PC-3 (cell line): ENCODE results near the gene ZGRF1. TPM values are rescaled to one million over a fixed set of nuclear protein-coding genes. Genes with fewer than 3 reads are reported as not detected.
"Not testable (repeated sequence)": the region's sequence is repeated elsewhere in the genome, so short reads cannot be mapped to it uniquely, and the experiment has no call there.

ENCODE experiments used
- ATAC-seq: fragments of 200-7000 bp; cut with Tn5 transposase; 2 replicates; pipeline ENCODE4 v1.9.1; 2020; ENCODE audit warnings: mild to moderate bottlenecking, moderate library complexity
- BruUV-seq: library from RNA; stranded (reverse); fragments of 400-500 nt; replicated peaks from 2 replicates; lab custom pipeline; 2021; lab: Mats Ljungman, UMichigan
- CTCF ChIA-PET: fragments of 300-600 bp; sonication (Branson Sonifier 250); formaldehyde crosslinking; loops from one replicate; lab custom pipeline; 2022; ENCODE audit warnings: antibody characterized with exemption; lab: Charles Lee
- POLR2A ChIA-PET: fragments of 300-600 bp; sonication (Branson Sonifier 250); formaldehyde crosslinking; loops from one replicate; lab custom pipeline; 2022; ENCODE audit warnings: antibody characterized with exemption; ENCODE audit not compliant: unreplicated experiment; lab: Charles Lee
- DNase-seq: peaks from one replicate; pipeline ENCODE4 v3.0.0-alpha.2; 2015
- H2AFZ ChIP-seq: fragments of 300-600 bp; sonication (generic); 2 replicates; pipeline ENCODE4 v1.6.0; 2016; ENCODE audit warnings: antibody characterized with exemption, low read length
- H3F3A ChIP-seq: fragments of 300-600 bp; sonication (generic); one replicate; pipeline ENCODE4 v1.6.0; 2017; ENCODE audit warnings: antibody characterized with exemption, low read length, control low read depth, mild to moderate bottlenecking; ENCODE audit not compliant: unreplicated experiment
- H3K27ac ChIP-seq: fragments of 300-600 bp; sonication (generic); 2 replicates; pipeline ENCODE4 v1.5.1; 2016; ENCODE audit warnings: mild to moderate bottlenecking, low read length
- H3K27me3 ChIP-seq: fragments of 300-600 bp; sonication (generic); 2 replicates; pipeline ENCODE4 v1.6.1; 2016; ENCODE audit warnings: low read length, mixed read lengths
- H3K36me3 ChIP-seq: fragments of 300-600 bp; sonication (generic); 2 replicates; pipeline ENCODE4 v1.6.1; 2016; ENCODE audit warnings: low read depth, mixed run types, low read length, mixed read lengths
- H3K4me1 ChIP-seq: fragments of 300-600 bp; sonication (generic); 2 replicates; pipeline ENCODE4 v1.5.1; 2016; ENCODE audit warnings: low read length; ENCODE audit not compliant: insufficient read depth
- H3K4me2 ChIP-seq: fragments of 300-600 bp; sonication (generic); 2 replicates; pipeline ENCODE4 v1.6.0; 2016; ENCODE audit warnings: low read length
- H3K4me3 ChIP-seq: fragments of 300-600 bp; sonication (generic); 2 replicates; pipeline ENCODE4 v1.5.1; 2016; ENCODE audit warnings: mild to moderate bottlenecking, low read length, mixed read lengths
- H3K79me2 ChIP-seq: fragments of 300-600 bp; sonication (generic); 2 replicates; pipeline ENCODE4 v1.6.1; 2017; ENCODE audit warnings: low read length, mixed read lengths
- H3K9ac ChIP-seq: fragments of 300-600 bp; sonication (generic); 2 replicates; pipeline ENCODE4 v1.6.0; 2016; ENCODE audit warnings: mild to moderate bottlenecking, low read length
- H3K9me2 ChIP-seq: fragments of 300-600 bp; sonication (generic); replicated peaks from 2 replicates; pipeline ENCODE4 v1.6.1; 2016; ENCODE audit warnings: mixed run types, low read length, mixed read lengths
- H3K9me3 ChIP-seq: fragments of 300-600 bp; sonication (generic); 2 replicates; pipeline ENCODE4 v1.6.1; 2016; ENCODE audit warnings: low read length, mixed read lengths
- H4K20me1 ChIP-seq: fragments of 300-600 bp; sonication (generic); 2 replicates; pipeline ENCODE4 v1.6.1; 2016; ENCODE audit warnings: low read length, mixed read lengths
- CTCF ChIP-seq: fragments of 300-600 bp; sonication (generic); conservative IDR thresholded peaks from 2 replicates; pipeline ENCODE4 v1.5.1; 2017; ENCODE audit warnings: antibody characterized with exemption, low read depth, mild to moderate bottlenecking, low read length
- EZH2 ChIP-seq: fragments of 300-600 bp; sonication (generic); IDR thresholded peaks from one replicate; pipeline ENCODE4 v1.6.1; 2017; ENCODE audit warnings: antibody characterized with exemption, mild to moderate bottlenecking, low read length; ENCODE audit not compliant: unreplicated experiment
- EZH2phosphoT487 ChIP-seq: fragments of 300-600 bp; sonication (generic); IDR thresholded peaks from 2 replicates; pipeline ENCODE4 v1.6.1; 2018; ENCODE audit warnings: mild to moderate bottlenecking, antibody characterized with exemption, low read length, borderline replicate concordance
- intact Hi-C: fragments of 100-400 bp; cut with micrococcal nuclease; formaldehyde crosslinking; loops from 2 replicates; pipeline ENCODE4 v1.9.0; 2023
- total RNA-seq: library from RNA; depleted of rRNA; stranded (reverse); fragments of >200 nt; gene quantifications from 2 replicates; pipeline ENCODE4 v1.2.3, GENCODE V29; 2014

ZGRF1 gene
- total RNA-seq, 1 experiment from 2014 or later = 7.3 TPM

GRCh38 chr4:112645541-112646329 is 9.0 kb upstream of the ZGRF1 start:
- H3F3A ChIP-seq = no peaks in the 10 kb centered on the region
- intact Hi-C loops = no loop called here
- no peak overlapping the region for H3K27ac ChIP-seq
- no peaks in the 10 kb centered on the region for H3K27me3 ChIP-seq
- peaks cover 5% of the 10 kb centered on the region; the same call in 1 of the 2 replicates for H3K36me3 ChIP-seq
- no peak overlapping the region for H3K9ac ChIP-seq
- H2AFZ ChIP-seq = no peak overlapping the region
- H3K4me2 ChIP-seq = no peak overlapping the region
- H3K9me3 ChIP-seq = no peaks in the 10 kb centered on the region
- no peaks in the 10 kb centered on the region for H3K79me2 ChIP-seq
- CTCF ChIA-PET = no interaction called here
- TF ChIP-seq EZH2phosphoT487 = no peak
- TF ChIP-seq CTCF = no peak
- no peak for TF ChIP-seq EZH2
- ATAC-seq = no peak
- DNase-seq = no peak
- no TSS peak for BruUV-seq
- no peaks in the 10 kb centered on the region for H4K20me1 ChIP-seq
- POLR2A ChIA-PET = no interaction called here
- H3K4me1 ChIP-seq = no peaks in the 10 kb centered on the region
- H3K4me3 ChIP-seq = no peak overlapping the region
- H3K9me2 ChIP-seq = no peaks in the 10 kb centered on the region

- H3K9me3 ChIP-seq, CTCF ChIA-PET, H3K27me3 ChIP-seq, ATAC-seq, H3K9me2 ChIP-seq, H3K4me2 ChIP-seq, H3K9ac ChIP-seq, H3K4me3 ChIP-seq, H2AFZ ChIP-seq, BruUV-seq, H3K36me3 ChIP-seq, H3K27ac ChIP-seq, POLR2A ChIA-PET, H4K20me1 ChIP-seq, DNase-seq, intact Hi-C loops, H3K79me2 ChIP-seq, H3F3A ChIP-seq, H3K4me1 ChIP-seq: not testable (repeated sequence)
Measured at GRCh38 chr4:112644595-112645535, 8.2 kb upstream of the ZGRF1 start.

- no peak overlapping the region for H3K4me3 ChIP-seq
- no peak overlapping the region for H2AFZ ChIP-seq
- H3K27ac ChIP-seq = no peak overlapping the region
- ATAC-seq (no peak), DNase-seq (no peak)
- ChIA-PET CTCF (no interaction called here), POLR2A (no interaction called here)
- H3K9me3 ChIP-seq = no peaks in the 10 kb centered on the region
- TF ChIP-seq EZH2 (no peak), EZH2phosphoT487 (no peak), CTCF (no peak)
- H3K36me3 ChIP-seq = peaks cover 3% of the 10 kb centered on the region; the same call in 1 of the 2 replicates
- H3K9me2 ChIP-seq = no peaks in the 10 kb centered on the region
- no peaks in the 10 kb centered on the region for H3K4me1 ChIP-seq
- no TSS peak for BruUV-seq
- H3K4me2 ChIP-seq = no peak overlapping the region
- peaks cover 15% of the 10 kb centered on the region for H3K79me2 ChIP-seq
- no peak overlapping the region for H3K9ac ChIP-seq
- no peaks in the 10 kb centered on the region for H3K27me3 ChIP-seq
- no peaks in the 10 kb centered on the region for H3F3A ChIP-seq
- intact Hi-C loops = no loop called here
- no peaks in the 10 kb centered on the region for H4K20me1 ChIP-seq
Measured at GRCh38 chr4:112642526-112642925, 5.8 kb upstream of the ZGRF1 start.
